ENCODE data around the gene TNNT2. TPM values are rescaled to one million over a fixed set of nuclear protein-coding genes. Genes with fewer than 3 reads are reported as not detected.

Gene TNNT2
- polyA plus RNA-seq, 4 donors, result 0.78 to 86.7 (median 12.6) TPM

DNA sequence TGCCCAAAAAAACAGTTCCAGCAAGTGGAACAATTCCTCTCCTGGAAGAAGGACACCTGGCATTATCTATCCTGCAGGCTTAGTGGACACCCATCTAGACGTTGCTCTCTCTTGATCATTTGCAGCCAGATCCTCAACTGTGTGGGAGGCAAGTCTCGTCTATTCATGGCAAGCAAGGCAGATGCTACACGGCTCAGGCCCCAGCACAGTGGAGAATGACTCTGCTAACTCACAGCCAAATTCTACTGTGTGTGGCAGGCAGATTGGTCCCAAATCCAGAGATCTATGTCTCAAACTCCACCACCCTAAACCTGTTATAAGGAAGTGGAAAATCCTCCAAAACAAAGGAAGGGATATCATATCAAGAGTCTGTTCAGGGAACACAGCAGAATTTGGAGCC lies 7.0 kb downstream of the TNNT2 start:
- FAIRE-seq (no peak), DNase-seq (no peak)
- no peaks in the 10 kb centered on the region for H3K36me3 ChIP-seq (ENCODE audit: control insufficient read depth in 3 of 3, insufficient read depth in 2 of 3, low read depth in 1 of 3, low read length in 3 of 3)
- no peaks in the 10 kb centered on the region for H3K4me1 ChIP-seq (ENCODE audit: control insufficient read depth in 3 of 3, insufficient read depth in 2 of 3, low read depth in 1 of 3, low read length in 2 of 3)
- H3K27ac ChIP-seq (ENCODE audit: low read depth in 1 of 3, low read length in 2 of 3), result no peak overlapping the region
- 54 to 67% (median 61%) methylated on average over 3 of the region's 3 CpGs for WGBS, 3 donors
- H3K4me3 ChIP-seq (ENCODE audit: low read depth in 1 of 3, low read length in 3 of 3), result no peak overlapping the region
- peaks cover 0 to 57% (median 0%) of the 10 kb centered on the region in 3 donors for H3K27me3 ChIP-seq (ENCODE audit: control insufficient read depth in 3 of 3, insufficient read depth in 3 of 3, low read length in 3 of 3)
- H3K9me3 ChIP-seq (ENCODE audit: control insufficient read depth in 2 of 2, insufficient read depth in 1 of 2, low read depth in 1 of 2, low read length in 1 of 2), result no peaks in the 10 kb centered on the region

DNA sequence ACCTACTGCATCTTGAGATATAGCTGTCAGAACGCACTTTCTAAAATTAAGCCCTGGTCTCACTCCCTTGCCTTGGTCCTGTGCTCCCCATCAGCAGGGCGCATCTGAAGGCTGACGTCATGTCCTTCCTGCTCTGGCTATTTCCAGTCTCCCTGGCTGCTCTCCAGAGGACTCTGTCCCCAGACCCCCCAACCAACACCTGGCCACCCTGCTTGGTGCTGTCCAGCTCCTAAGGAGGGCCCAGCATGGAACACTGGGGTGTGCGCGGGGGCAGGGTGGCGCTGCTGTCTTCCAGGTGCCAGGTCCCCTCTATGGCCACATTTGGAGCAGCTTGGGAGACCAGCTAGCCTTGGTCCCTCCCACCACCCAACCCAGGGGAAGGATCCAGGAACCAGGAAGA lies 8.3 kb downstream of the TNNT2 start:
- H3K4me1 ChIP-seq (ENCODE audit: control insufficient read depth in 3 of 3, insufficient read depth in 2 of 3, low read depth in 1 of 3, low read length in 2 of 3), result no peaks in the 10 kb centered on the region
- no peak overlapping the region for H3K27ac ChIP-seq (ENCODE audit: low read depth in 1 of 3, low read length in 2 of 3)
- FAIRE-seq, result no peak
- H3K4me3 ChIP-seq (ENCODE audit: low read depth in 1 of 3, low read length in 3 of 3), result no peak overlapping the region
- WGBS, 3 donors, result 54 to 73% (median 59%) methylated on average over 6 of the region's 6 CpGs
- H3K36me3 ChIP-seq (ENCODE audit: control insufficient read depth in 3 of 3, insufficient read depth in 2 of 3, low read depth in 1 of 3, low read length in 3 of 3), result no peaks in the 10 kb centered on the region
- no peaks in the 10 kb centered on the region for H3K9me3 ChIP-seq (ENCODE audit: control insufficient read depth in 2 of 2, insufficient read depth in 1 of 2, low read depth in 1 of 2, low read length in 1 of 2)
- H3K27me3 ChIP-seq (ENCODE audit: control insufficient read depth in 3 of 3, insufficient read depth in 3 of 3, low read length in 3 of 3), result peaks cover 0 to 56% (median 0%) of the 10 kb centered on the region in 3 donors
- DNase-seq, result no peak

DNA sequence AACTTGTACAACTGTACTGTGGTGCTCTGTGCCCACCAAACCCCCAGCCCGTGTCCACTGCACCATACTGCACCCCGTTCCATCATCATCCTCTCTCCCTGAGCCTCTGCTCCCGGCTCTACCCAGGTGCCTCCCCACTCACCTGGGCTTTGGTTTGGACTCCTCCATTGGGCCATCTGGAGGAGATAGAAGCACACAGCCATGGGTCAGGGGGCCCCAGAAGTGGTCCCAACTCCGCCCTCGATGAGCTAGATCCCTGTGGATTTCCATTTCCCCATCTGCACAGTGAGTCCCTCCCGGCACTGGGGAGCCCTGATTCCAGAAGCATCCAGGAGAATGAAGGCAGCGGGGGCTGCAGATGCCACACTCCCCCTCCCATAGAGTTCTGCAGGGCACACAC lies 10.8 kb downstream of the TNNT2 start:
- Histone ChIP-seq H3K27ac (ENCODE audit: low read depth in 1 of 3, low read length in 2 of 3) (no peak overlapping the region), H3K4me3 (ENCODE audit: low read depth in 1 of 3, low read length in 3 of 3) (no peak overlapping the region), H3K9me3 (ENCODE audit: control insufficient read depth in 2 of 2, insufficient read depth in 1 of 2, low read depth in 1 of 2, low read length in 1 of 2) (no peaks in the 10 kb centered on the region), H3K27me3 (ENCODE audit: control insufficient read depth in 3 of 3, insufficient read depth in 3 of 3, low read length in 3 of 3) (peaks cover 0 to 44% (median 0%) of the 10 kb centered on the region in 3 donors), H3K36me3 (ENCODE audit: control insufficient read depth in 3 of 3, insufficient read depth in 2 of 3, low read depth in 1 of 3, low read length in 3 of 3) (no peaks in the 10 kb centered on the region), H3K4me1 (ENCODE audit: control insufficient read depth in 3 of 3, insufficient read depth in 2 of 3, low read depth in 1 of 3, low read length in 2 of 3) (no peaks in the 10 kb centered on the region)
- DNase-seq (no peak), FAIRE-seq (no peak)
- 72 to 77% (median 76%) methylated on average over 7 of the region's 7 CpGs for WGBS, 3 donors

DNA sequence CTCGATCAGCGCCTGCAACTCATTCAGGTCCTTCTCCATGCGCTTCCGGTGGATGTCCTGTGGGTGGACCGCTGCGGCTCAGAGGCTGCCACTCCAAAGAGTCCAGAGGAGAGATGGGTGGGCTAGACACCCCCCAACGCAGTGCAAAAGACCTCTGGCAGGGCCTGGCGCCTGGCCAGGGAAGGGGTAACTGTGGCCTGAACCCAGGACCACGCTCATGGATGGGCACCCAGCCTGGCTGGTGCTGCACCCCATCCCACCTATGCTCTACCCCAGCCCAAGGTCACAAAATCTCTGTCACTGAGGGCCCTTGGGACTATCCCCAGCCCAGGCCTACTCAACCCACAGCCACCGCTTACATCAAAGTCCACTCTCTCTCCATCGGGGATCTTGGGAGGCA lies 12.2 kb downstream of the TNNT2 start:
- no peaks in the 10 kb centered on the region for H3K9me3 ChIP-seq (ENCODE audit: control insufficient read depth in 2 of 2, insufficient read depth in 1 of 2, low read depth in 1 of 2, low read length in 1 of 2)
- H3K27me3 ChIP-seq (ENCODE audit: control insufficient read depth in 3 of 3, insufficient read depth in 3 of 3, low read length in 3 of 3), result peaks cover 0 to 32% (median 0%) of the 10 kb centered on the region in 3 donors
- FAIRE-seq (no peak), DNase-seq (no peak)
- H3K36me3 ChIP-seq (ENCODE audit: control insufficient read depth in 3 of 3, insufficient read depth in 2 of 3, low read depth in 1 of 3, low read length in 3 of 3), result no peaks in the 10 kb centered on the region
- no peak overlapping the region for H3K4me3 ChIP-seq (ENCODE audit: low read depth in 1 of 3, low read length in 3 of 3)
- no peak overlapping the region for H3K27ac ChIP-seq (ENCODE audit: low read depth in 1 of 3, low read length in 2 of 3)
- WGBS, 3 donors, result 81 to 87% (median 83%) methylated on average over 10 to 11 of the region's 11 CpGs
- H3K4me1 ChIP-seq (ENCODE audit: control insufficient read depth in 3 of 3, insufficient read depth in 2 of 3, low read depth in 1 of 3, low read length in 2 of 3), result no peaks in the 10 kb centered on the region

DNA sequence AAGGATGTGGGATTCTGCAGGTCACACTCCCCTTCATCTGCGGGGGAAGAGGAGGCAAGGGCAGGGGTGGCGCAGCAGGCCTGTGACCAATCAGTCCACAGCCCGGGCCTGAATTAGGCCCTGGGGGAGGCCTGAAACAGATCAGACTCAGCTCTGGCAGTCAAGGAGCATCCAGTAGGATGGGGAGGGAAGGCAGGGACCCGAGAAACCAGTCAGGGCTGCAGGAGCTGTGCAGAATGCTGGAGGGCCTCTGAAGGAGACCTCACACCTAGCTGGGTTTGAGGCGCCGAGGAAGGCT lies 12.7 kb downstream of the TNNT2 start:
- FAIRE-seq (no peak), DNase-seq (no peak)
- no peak overlapping the region for H3K27ac ChIP-seq (ENCODE audit: low read depth in 1 of 3, low read length in 2 of 3)
- 77 to 87% (median 86%) methylated on average over 6 of the region's 6 CpGs for WGBS, 3 donors
- no peaks in the 10 kb centered on the region for H3K9me3 ChIP-seq (ENCODE audit: control insufficient read depth in 2 of 2, insufficient read depth in 1 of 2, low read depth in 1 of 2, low read length in 1 of 2)
- H3K4me1 ChIP-seq (ENCODE audit: control insufficient read depth in 3 of 3, insufficient read depth in 2 of 3, low read depth in 1 of 3, low read length in 2 of 3), result no peaks in the 10 kb centered on the region
- H3K36me3 ChIP-seq (ENCODE audit: control insufficient read depth in 3 of 3, insufficient read depth in 2 of 3, low read depth in 1 of 3, low read length in 3 of 3), result no peaks in the 10 kb centered on the region
- H3K27me3 ChIP-seq (ENCODE audit: control insufficient read depth in 3 of 3, insufficient read depth in 3 of 3, low read length in 3 of 3), result peaks cover 0 to 29% (median 0%) of the 10 kb centered on the region in 3 donors
- no peak overlapping the region for H3K4me3 ChIP-seq (ENCODE audit: low read depth in 1 of 3, low read length in 3 of 3)

DNA sequence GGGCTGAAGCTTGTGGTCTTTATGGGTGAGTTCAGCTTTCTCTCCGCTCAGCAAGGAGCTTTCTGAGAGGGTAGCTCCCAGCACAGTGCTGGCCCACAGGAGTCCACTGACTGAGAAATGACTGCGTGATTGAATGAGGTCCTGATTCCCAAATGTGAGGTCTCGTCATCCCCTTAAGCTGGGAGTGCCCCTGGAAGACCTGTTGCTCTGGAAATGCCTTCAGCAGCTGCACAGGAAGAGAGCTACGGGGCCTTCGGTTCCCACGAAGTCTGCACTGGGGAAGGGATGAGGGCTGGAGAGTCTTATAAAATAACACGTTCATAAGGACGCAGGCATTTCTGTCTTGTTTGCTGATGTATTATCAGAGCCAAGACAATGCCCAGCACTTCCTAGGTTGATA lies 14.0 kb downstream of the TNNT2 start:
- no peaks in the 10 kb centered on the region for H3K9me3 ChIP-seq (ENCODE audit: control insufficient read depth in 2 of 2, insufficient read depth in 1 of 2, low read depth in 1 of 2, low read length in 1 of 2)
- H3K4me3 ChIP-seq (ENCODE audit: low read depth in 1 of 3, low read length in 3 of 3), result no peak overlapping the region
- no peaks in the 10 kb centered on the region for H3K36me3 ChIP-seq (ENCODE audit: control insufficient read depth in 3 of 3, insufficient read depth in 2 of 3, low read depth in 1 of 3, low read length in 3 of 3)
- DNase-seq (no peak), FAIRE-seq (no peak)
- no peak overlapping the region for H3K27ac ChIP-seq (ENCODE audit: low read depth in 1 of 3, low read length in 2 of 3)
- no peaks in the 10 kb centered on the region for H3K4me1 ChIP-seq (ENCODE audit: control insufficient read depth in 3 of 3, insufficient read depth in 2 of 3, low read depth in 1 of 3, low read length in 2 of 3)
- 71 to 82% (median 78%) methylated on average over 8 of the region's 8 CpGs for WGBS, 3 donors
- H3K27me3 ChIP-seq (ENCODE audit: control insufficient read depth in 3 of 3, insufficient read depth in 3 of 3, low read length in 3 of 3), result peaks cover 0 to 16% (median 0%) of the 10 kb centered on the region in 3 donors

DNA sequence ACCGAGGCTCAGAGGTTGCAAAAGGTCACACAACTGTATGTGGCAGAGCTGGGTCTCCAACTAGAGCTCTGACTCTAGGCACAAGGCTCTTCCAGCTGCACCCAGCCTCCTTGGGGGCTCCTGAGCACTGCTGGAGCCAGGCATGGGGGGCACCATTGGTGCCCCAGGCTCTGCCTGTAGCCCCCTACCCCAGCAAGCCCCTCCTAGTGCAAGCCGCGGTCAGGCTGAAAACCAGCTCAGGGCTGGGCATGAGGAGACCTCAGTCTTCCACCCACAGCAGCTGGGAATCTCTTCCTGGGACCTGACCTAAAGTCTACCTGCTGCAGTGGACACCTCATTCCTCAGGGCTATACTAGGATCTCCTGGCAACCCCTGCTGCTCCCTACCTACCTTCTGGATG lies 14.6 kb downstream of the TNNT2 start:
- no peak overlapping the region for H3K27ac ChIP-seq (ENCODE audit: low read depth in 1 of 3, low read length in 2 of 3)
- 95 to 100% (median 96%) methylated on average over 3 of the region's 3 CpGs for WGBS, 3 donors
- no peak overlapping the region for H3K4me3 ChIP-seq (ENCODE audit: low read depth in 1 of 3, low read length in 3 of 3)
- H3K4me1 ChIP-seq (ENCODE audit: control insufficient read depth in 3 of 3, insufficient read depth in 2 of 3, low read depth in 1 of 3, low read length in 2 of 3), result no peaks in the 10 kb centered on the region
- H3K9me3 ChIP-seq (ENCODE audit: control insufficient read depth in 2 of 2, insufficient read depth in 1 of 2, low read depth in 1 of 2, low read length in 1 of 2), result no peaks in the 10 kb centered on the region
- FAIRE-seq (no peak), DNase-seq (no peak)
- H3K36me3 ChIP-seq (ENCODE audit: control insufficient read depth in 3 of 3, insufficient read depth in 2 of 3, low read depth in 1 of 3, low read length in 3 of 3), result no peaks in the 10 kb centered on the region
- H3K27me3 ChIP-seq (ENCODE audit: control insufficient read depth in 3 of 3, insufficient read depth in 3 of 3, low read length in 3 of 3), result peaks cover 0 to 12% (median 0%) of the 10 kb centered on the region in 3 donors

DNA sequence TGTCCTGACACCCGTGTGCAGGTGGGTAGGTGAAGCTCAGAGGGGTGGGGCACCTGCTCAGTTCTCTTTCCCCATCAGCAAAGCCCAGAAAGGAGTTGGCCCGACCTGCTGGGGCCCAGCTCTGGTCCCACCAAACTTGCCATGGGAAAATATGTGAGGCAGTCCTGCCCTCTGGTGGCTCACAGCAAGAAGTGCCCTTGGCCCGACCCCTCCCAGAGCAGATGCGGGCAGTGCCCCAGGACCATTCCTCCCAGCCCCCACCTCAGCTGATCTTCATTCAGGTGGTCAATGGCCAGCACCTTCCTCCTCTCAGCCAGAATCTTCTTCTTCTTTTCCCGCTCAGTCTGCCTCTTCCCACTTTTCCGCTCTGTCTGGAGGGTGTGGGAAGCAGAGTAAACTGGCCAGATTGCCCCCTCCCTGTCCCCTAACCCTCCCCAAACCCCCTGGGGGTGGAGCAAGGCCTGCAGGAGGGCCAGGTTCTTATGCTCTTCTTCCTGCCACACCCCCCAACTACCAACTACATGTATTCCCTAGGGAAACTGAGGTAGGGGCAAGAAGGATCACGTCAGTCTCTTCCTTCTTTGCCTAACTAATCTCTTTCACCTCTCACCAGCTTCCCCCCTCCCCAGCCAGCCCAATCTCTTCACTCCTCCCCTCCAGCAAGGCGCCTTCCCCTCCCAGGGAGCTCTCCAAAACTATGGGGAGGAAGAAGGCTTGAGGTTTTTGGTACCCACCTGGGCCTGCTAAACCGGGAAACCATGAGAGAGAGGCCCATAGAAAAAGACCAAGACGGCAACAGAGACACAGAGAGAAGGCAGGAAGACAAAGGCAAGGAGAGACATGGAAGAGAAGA lies 15.6 kb downstream of the TNNT2 start:
- H3K9me3 ChIP-seq (ENCODE audit: control insufficient read depth in 2 of 2, insufficient read depth in 1 of 2, low read depth in 1 of 2, low read length in 1 of 2), result no peaks in the 10 kb centered on the region
- DNase-seq (peak in 1 of 2 donors; percentile 38), FAIRE-seq (no peak)
- H3K36me3 ChIP-seq (ENCODE audit: control insufficient read depth in 3 of 3, insufficient read depth in 2 of 3, low read depth in 1 of 3, low read length in 3 of 3), result no peaks in the 10 kb centered on the region
- no peak overlapping the region for H3K4me3 ChIP-seq (ENCODE audit: low read depth in 1 of 3, low read length in 3 of 3)
- 37 to 46% (median 38%) methylated on average over 10 of the region's 10 CpGs for WGBS, 3 donors
- no peak overlapping the region for H3K27ac ChIP-seq (ENCODE audit: low read depth in 1 of 3, low read length in 2 of 3)
- peaks cover 0 to 12% (median 0%) of the 10 kb centered on the region in 3 donors for H3K27me3 ChIP-seq (ENCODE audit: control insufficient read depth in 3 of 3, insufficient read depth in 3 of 3, low read length in 3 of 3)
- no peaks in the 10 kb centered on the region for H3K4me1 ChIP-seq (ENCODE audit: control insufficient read depth in 3 of 3, insufficient read depth in 2 of 3, low read depth in 1 of 3, low read length in 2 of 3)

Data from small intestine (tissue), 7 donors.